Measurements from ENCODE around the gene ATXN7. TPM values are rescaled to one million over a fixed set of nuclear protein-coding genes. Genes with fewer than 3 reads are reported as not detected.

ATXN7 gene
- total RNA-seq, 1 experiment from 2014 or later, result 3.6 TPM

GRCh38 chr3:63932509-63933212 is 69.0 kb downstream of the ATXN7 start:
- TF ChIP-seq CTCF (conservative IDR thresholded peaks at IDR 0.05; ENCODE audit: low read depth, low read length) (no peak), EZH2 (IDR thresholded peaks at IDR 0.05; ENCODE audit: low read length, unreplicated experiment) (no peak), EZH2phosphoT487 (IDR thresholded peaks at IDR 0.05; ENCODE audit: borderline replicate concordance, low read length) (no peak)
- CTCF ChIA-PET, result no interaction called here
- Histone ChIP-seq H3K9me3 (ENCODE audit: low read length) (no peaks in the 10 kb centered on the region), H2AFZ (ENCODE audit: low read length) (no peak overlapping the region), H3K4me2 (ENCODE audit: low read length) (no peak overlapping the region), H4K20me1 (ENCODE audit: low read length) (peaks cover 6% of the 10 kb centered on the region), H3K9ac (ENCODE audit: low read length) (no peak overlapping the region), H3K27ac (ENCODE audit: low read length) (no peak overlapping the region), H3K4me3 (ENCODE audit: low read length) (no peak overlapping the region), H3K9me2 (replicated peaks; ENCODE audit: low read length) (no peaks in the 10 kb centered on the region), H3K4me1 (ENCODE audit: insufficient read depth, low read length) (peaks cover 18% of the 10 kb centered on the region), H3F3A (ENCODE audit: low read length, unreplicated experiment) (no peaks in the 10 kb centered on the region), H3K36me3 (ENCODE audit: low read depth, low read length) (no peaks in the 10 kb centered on the region), H3K79me2 (ENCODE audit: low read length) (peaks cover 52% of the 10 kb centered on the region), H3K27me3 (ENCODE audit: low read length) (no peaks in the 10 kb centered on the region)
- no TSS peak for BruUV-seq (replicated peaks)
- no peak for DNase-seq
- intact Hi-C loops (cut with micrococcal nuclease), result no loop called here
- POLR2A ChIA-PET (ENCODE audit: unreplicated experiment), result no interaction called here
- ATAC-seq, result peak; percentile 22

- H3K9ac ChIP-seq (ENCODE audit: low read length), result no peak overlapping the region
- H3K4me2 ChIP-seq (ENCODE audit: low read length), result no peak overlapping the region
- H3K79me2 ChIP-seq (ENCODE audit: low read length), result peaks cover 53% of the 10 kb centered on the region
- peaks cover 26% of the 10 kb centered on the region for H3K4me1 ChIP-seq (ENCODE audit: insufficient read depth, low read length)
- peaks cover 10% of the 10 kb centered on the region for H4K20me1 ChIP-seq (ENCODE audit: low read length)
- POLR2A ChIA-PET (ENCODE audit: unreplicated experiment), result no interaction called here
- CTCF ChIA-PET, result no interaction called here
- no TSS peak for BruUV-seq (replicated peaks)
- H3K4me3 ChIP-seq (ENCODE audit: low read length), result no peak overlapping the region
- H3K9me2 ChIP-seq (replicated peaks; ENCODE audit: low read length), result no peaks in the 10 kb centered on the region
- TF ChIP-seq CTCF (conservative IDR thresholded peaks at IDR 0.05; ENCODE audit: low read depth, low read length) (no peak), EZH2 (IDR thresholded peaks at IDR 0.05; ENCODE audit: low read length, unreplicated experiment) (no peak), EZH2phosphoT487 (IDR thresholded peaks at IDR 0.05; ENCODE audit: borderline replicate concordance, low read length) (no peak)
- H3F3A ChIP-seq (ENCODE audit: low read length, unreplicated experiment), result no peaks in the 10 kb centered on the region
- H3K27me3 ChIP-seq (ENCODE audit: low read length), result no peaks in the 10 kb centered on the region
- H3K27ac ChIP-seq (ENCODE audit: low read length), result no peak overlapping the region
- H3K9me3 ChIP-seq (ENCODE audit: low read length), result no peaks in the 10 kb centered on the region
- intact Hi-C loops (cut with micrococcal nuclease), result no loop called here
- DNase-seq, result no peak
- no peaks in the 10 kb centered on the region for H3K36me3 ChIP-seq (ENCODE audit: low read depth, low read length)
- no peak overlapping the region for H2AFZ ChIP-seq (ENCODE audit: low read length)
- ATAC-seq, result no peak
Measured at GRCh38 chr3:63933459-63933858, 69.8 kb downstream of the ATXN7 start.

GRCh38 chr3:63934041-63934866 is 70.6 kb downstream of the ATXN7 start:
- POLR2A ChIA-PET (ENCODE audit: unreplicated experiment), result no interaction called here
- Histone ChIP-seq H3K4me1 (ENCODE audit: insufficient read depth, low read length) (peaks cover 28% of the 10 kb centered on the region), H3K9me3 (ENCODE audit: low read length) (no peaks in the 10 kb centered on the region), H3K36me3 (ENCODE audit: low read depth, low read length) (no peaks in the 10 kb centered on the region), H3F3A (ENCODE audit: low read length, unreplicated experiment) (no peaks in the 10 kb centered on the region), H3K79me2 (ENCODE audit: low read length) (peaks cover 52% of the 10 kb centered on the region), H3K9me2 (replicated peaks; ENCODE audit: low read length) (no peaks in the 10 kb centered on the region), H3K27ac (ENCODE audit: low read length) (no peak overlapping the region), H2AFZ (ENCODE audit: low read length) (no peak overlapping the region), H3K4me3 (ENCODE audit: low read length) (no peak overlapping the region), H3K4me2 (ENCODE audit: low read length) (no peak overlapping the region), H4K20me1 (ENCODE audit: low read length) (peaks cover 12% of the 10 kb centered on the region), H3K9ac (ENCODE audit: low read length) (no peak overlapping the region), H3K27me3 (ENCODE audit: low read length) (no peaks in the 10 kb centered on the region)
- BruUV-seq (replicated peaks), result no TSS peak
- ATAC-seq (no peak), DNase-seq (no peak)
- intact Hi-C loops (cut with micrococcal nuclease), result no loop called here
- no peak for TF ChIP-seq EZH2 (IDR thresholded peaks at IDR 0.05; ENCODE audit: low read length, unreplicated experiment)
- TF ChIP-seq CTCF (conservative IDR thresholded peaks at IDR 0.05; ENCODE audit: low read depth, low read length), result no peak
- no peak for TF ChIP-seq EZH2phosphoT487 (IDR thresholded peaks at IDR 0.05; ENCODE audit: borderline replicate concordance, low read length)
- CTCF ChIA-PET, result no interaction called here
